Lower lobe of right lung (tissue), 2 donors: ENCODE measurements around the gene CXorf38. TPM values are rescaled to one million over a fixed set of nuclear protein-coding genes. Genes with fewer than 3 reads are reported as not detected.
"Not testable (repeated sequence)": the region's sequence is repeated elsewhere in the genome, so short reads cannot be mapped to it uniquely, and the experiment has no call there.

Experiments
- ATAC-seq, 2 donors: fragments of 200-7000 bp; cut with Tn5 transposase; one replicate each; pipeline ENCODE4 v1.9.1; 2020 to 2022; ENCODE audit warnings: mild to moderate bottlenecking in 2 of 2, moderate library complexity in 2 of 2
- DNase-seq: peaks from one replicate; pipeline ENCODE4 v3.0.0-alpha.2; 2020
- H3K27ac ChIP-seq: fragments of 200-600 bp; one replicate; pipeline ENCODE4 v1.8.0; 2022
- H3K27me3 ChIP-seq: fragments of 200-600 bp; one replicate; pipeline ENCODE4 v1.8.0; 2022; ENCODE audit warnings: low read depth
- H3K36me3 ChIP-seq: fragments of 200-600 bp; one replicate; pipeline ENCODE4 v1.8.0; 2022; ENCODE audit warnings: mild to moderate bottlenecking
- H3K4me1 ChIP-seq: fragments of 200-600 bp; one replicate; pipeline ENCODE4 v1.8.0; 2022
- H3K4me3 ChIP-seq: fragments of 200-600 bp; one replicate; pipeline ENCODE4 v1.8.0; 2022; ENCODE audit warnings: mild to moderate bottlenecking
- H3K9me3 ChIP-seq: fragments of 200-600 bp; one replicate; pipeline ENCODE4 v1.8.0; 2022
- CTCF ChIP-seq: fragments of 200-600 bp; IDR thresholded peaks from one replicate; pipeline ENCODE4 v1.8.0; 2022; ENCODE audit warnings: antibody characterized with exemption, mild to moderate bottlenecking
- intact Hi-C: fragments of 100-400 bp; cut with DNase I; formaldehyde crosslinking; loops from one replicate; pipeline ENCODE4 v1.11.0; 2022
- total RNA-seq: library from RNA; stranded (reverse); fragmentation: NEBNext Ultra II Directional; extraction: Animal tissue kit (Norgen Biotek cat#: 25700); gene quantifications from one replicate; pipeline ENCODE4 v1.2.1, GENCODE V29; 2021
- donor health status: DM: no; HTN: yes; CAD: no; lungs with severe emphysema.

The CXorf38 gene
- total RNA-seq, 1 donor from 2014 or later = 16.8 TPM

- H3K27ac ChIP-seq = no peak overlapping the region
- intact Hi-C loops = no loop called here
- no peaks in the 10 kb centered on the region for H3K9me3 ChIP-seq
- no peaks in the 10 kb centered on the region for H3K4me1 ChIP-seq
- no peaks in the 10 kb centered on the region for H3K27me3 ChIP-seq
- H3K4me3 ChIP-seq = no peak overlapping the region
- ATAC-seq (no peak), DNase-seq (no peak)
- no peaks in the 10 kb centered on the region for H3K36me3 ChIP-seq
- TF ChIP-seq CTCF = no peak
These were observed 29.8 kb downstream of the CXorf38 start for GRCh38 chrX:40617566-40617965.

- no peaks in the 10 kb centered on the region for H3K36me3 ChIP-seq
- no peak for DNase-seq
- H3K4me1 ChIP-seq = no peaks in the 10 kb centered on the region
- intact Hi-C loops = no loop called here
- no peak overlapping the region for H3K27ac ChIP-seq
- ATAC-seq = no peak
- H3K27me3 ChIP-seq = no peaks in the 10 kb centered on the region
- TF ChIP-seq CTCF = no peak
- no peak overlapping the region for H3K4me3 ChIP-seq
- no peaks in the 10 kb centered on the region for H3K9me3 ChIP-seq
These were observed 31.4 kb downstream of the CXorf38 start for GRCh38 chrX:40615976-40616375.

GRCh38 chrX:40612511-40612910 is 34.9 kb downstream of the CXorf38 start:
- no peaks in the 10 kb centered on the region for H3K27me3 ChIP-seq

GRCh38 chrX:40607381-40607780 is 40.0 kb downstream of the CXorf38 start:
- H3K27me3 ChIP-seq = no peaks in the 10 kb centered on the region
- TF ChIP-seq CTCF = no peak
- no peak overlapping the region for H3K27ac ChIP-seq
- DNase-seq = no peak
- intact Hi-C loops = no loop called here
- no peaks in the 10 kb centered on the region for H3K9me3 ChIP-seq
- H3K4me1 ChIP-seq = no peaks in the 10 kb centered on the region
- no peak for ATAC-seq
- peaks cover 7% of the 10 kb centered on the region for H3K36me3 ChIP-seq
- H3K4me3 ChIP-seq = no peak overlapping the region

More at GRCh38 chrX:40612511-40612910, 34.9 kb downstream of the CXorf38 start:
- DNase-seq (no peak), ATAC-seq (no peak)
- no peak for TF ChIP-seq CTCF
- intact Hi-C loops = no loop called here
- Histone ChIP-seq H3K4me3 (no peak overlapping the region), H3K27ac (no peak overlapping the region), H3K4me1 (no peaks in the 10 kb centered on the region), H3K9me3 (no peaks in the 10 kb centered on the region), H3K36me3 (no peaks in the 10 kb centered on the region)

- no peak overlapping the region for H3K27ac ChIP-seq
- H3K4me3 ChIP-seq = no peak overlapping the region
- no peaks in the 10 kb centered on the region for H3K4me1 ChIP-seq
- ATAC-seq = no peak
- H3K9me3 ChIP-seq = no peaks in the 10 kb centered on the region
- no peaks in the 10 kb centered on the region for H3K27me3 ChIP-seq
- no peak for DNase-seq
- peaks cover 43% of the 10 kb centered on the region for H3K36me3 ChIP-seq
- no peak for TF ChIP-seq CTCF
- intact Hi-C loops = no loop called here
These were observed 43.9 kb downstream of the CXorf38 start for GRCh38 chrX:40603446-40603845.

GRCh38 chrX:40589616-40590321 is 57.6 kb downstream of the CXorf38 start:
- ATAC-seq, intact Hi-C loops: not testable (repeated sequence)

GRCh38 chrX:40587623-40588022 is 59.7 kb downstream of the CXorf38 start:
- H3K27me3 ChIP-seq, H3K27ac ChIP-seq, DNase-seq, H3K9me3 ChIP-seq, H3K4me3 ChIP-seq, intact Hi-C loops, ATAC-seq, H3K4me1 ChIP-seq: not testable (repeated sequence)
- H3K36me3 ChIP-seq = peaks cover 26% of the 10 kb centered on the region

More at GRCh38 chrX:40589616-40590321, 57.6 kb downstream of the CXorf38 start:
- H3K4me1 ChIP-seq, H3K9me3 ChIP-seq, H3K4me3 ChIP-seq, DNase-seq, H3K27me3 ChIP-seq, H3K27ac ChIP-seq: not testable (repeated sequence)
- H3K36me3 ChIP-seq = peaks cover 29% of the 10 kb centered on the region
